Measurements from ENCODE around the gene DVL2. TPM values are rescaled to one million over a fixed set of nuclear protein-coding genes. Genes with fewer than 3 reads are reported as not detected.

DVL2 gene
- total and polyA plus RNA-seq, 2 of the 13 experiments (the other 11 are each of a cell fraction or from before 2014, with no cell fraction given), result 5.7 to 38.2 TPM

DNA sequence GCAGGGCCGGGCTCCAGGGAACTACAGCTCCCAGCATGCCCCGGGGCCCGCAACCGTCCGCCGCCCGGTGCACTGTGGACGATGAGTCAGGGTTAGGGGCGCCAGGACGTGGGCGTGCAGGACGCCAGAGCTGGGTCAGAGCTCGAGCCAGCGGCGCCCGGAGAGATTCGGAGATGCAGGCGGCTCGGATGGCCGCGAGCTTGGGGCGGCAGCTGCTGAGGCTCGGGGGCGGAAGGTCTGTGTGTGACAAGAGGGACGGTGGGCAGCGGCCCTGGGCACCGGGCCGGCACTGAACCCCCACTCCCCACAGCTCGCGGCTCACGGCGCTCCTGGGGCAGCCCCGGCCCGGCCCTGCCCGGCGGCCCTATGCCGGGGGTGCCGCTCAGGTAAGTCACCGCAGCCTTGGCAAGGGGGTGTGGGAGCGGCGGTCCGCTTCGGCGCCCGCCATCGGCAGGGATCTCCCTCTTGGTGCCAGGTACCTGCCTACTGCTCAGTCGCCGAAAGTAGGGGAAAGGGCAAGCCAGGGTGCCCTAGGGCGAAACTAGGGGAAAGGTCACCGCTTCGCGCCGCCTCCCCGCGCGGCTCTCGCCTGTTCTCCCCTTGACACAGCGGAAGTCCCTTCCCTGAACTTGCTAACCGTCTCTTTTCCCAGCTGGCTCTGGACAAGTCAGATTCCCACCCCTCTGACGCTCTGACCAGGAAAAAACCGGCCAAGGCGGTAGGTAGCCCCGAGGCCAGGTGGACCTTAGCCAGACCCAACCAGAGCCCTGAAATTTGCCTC is 14.3 kb downstream of the DVL2 start, which contains the start of the genes ACADVL and DLG4 (continued):
- TF ChIP-seq GMEB2 (CRISPR knock-in tag; IDR thresholded peaks at IDR 0.05; ENCODE audit: low read depth) (peak; percentile 83), ZNF782 (CRISPR knock-in tag; IDR thresholded peaks at IDR 0.05; ENCODE audit: borderline replicate concordance) (0 out of 2 replicates have a peak, but pooled peaks have one; percentile 30), NFAT5 (CRISPR knock-in tag; IDR thresholded peaks at IDR 0.05) (peak; percentile 64; the same call in 1 of the 2 replicates), JUNB (CRISPR knock-in tag; IDR thresholded peaks at IDR 0.05; ENCODE audit: borderline replicate concordance) (peak; percentile 79), ZNF280B (CRISPR knock-in tag; IDR thresholded peaks at IDR 0.05; ENCODE audit: borderline replicate concordance) (peak; percentile 5; the same call in 1 of the 2 replicates), RBFOX2 (IDR thresholded peaks at IDR 0.05; ENCODE audit: low read depth, low read length) (peak; percentile 94), SRSF4 (IDR thresholded peaks at IDR 0.05; ENCODE audit: low read depth, low read length, poor library complexity, severe bottlenecking) (peak; percentile 78), NR2F6 (IDR thresholded peaks at IDR 0.05) (0 out of 2 replicates have a peak, but pooled peaks have one; percentile 27), NR2F6 (CRISPR knock-in tag; IDR thresholded peaks at IDR 0.05) (peak; percentile 56; the same call in 1 of the 2 replicates), ZNF251 (CRISPR knock-in tag; IDR thresholded peaks at IDR 0.05) (no peak), ZNF263 (CRISPR knock-in tag; IDR thresholded peaks at IDR 0.05) (peak; percentile 41), ZNF136 (CRISPR knock-in tag; IDR thresholded peaks at IDR 0.05; ENCODE audit: low read depth) (0 out of 2 replicates have a peak, but pooled peaks have one; percentile 72)
- TF ChIP-seq, protein P1, sequence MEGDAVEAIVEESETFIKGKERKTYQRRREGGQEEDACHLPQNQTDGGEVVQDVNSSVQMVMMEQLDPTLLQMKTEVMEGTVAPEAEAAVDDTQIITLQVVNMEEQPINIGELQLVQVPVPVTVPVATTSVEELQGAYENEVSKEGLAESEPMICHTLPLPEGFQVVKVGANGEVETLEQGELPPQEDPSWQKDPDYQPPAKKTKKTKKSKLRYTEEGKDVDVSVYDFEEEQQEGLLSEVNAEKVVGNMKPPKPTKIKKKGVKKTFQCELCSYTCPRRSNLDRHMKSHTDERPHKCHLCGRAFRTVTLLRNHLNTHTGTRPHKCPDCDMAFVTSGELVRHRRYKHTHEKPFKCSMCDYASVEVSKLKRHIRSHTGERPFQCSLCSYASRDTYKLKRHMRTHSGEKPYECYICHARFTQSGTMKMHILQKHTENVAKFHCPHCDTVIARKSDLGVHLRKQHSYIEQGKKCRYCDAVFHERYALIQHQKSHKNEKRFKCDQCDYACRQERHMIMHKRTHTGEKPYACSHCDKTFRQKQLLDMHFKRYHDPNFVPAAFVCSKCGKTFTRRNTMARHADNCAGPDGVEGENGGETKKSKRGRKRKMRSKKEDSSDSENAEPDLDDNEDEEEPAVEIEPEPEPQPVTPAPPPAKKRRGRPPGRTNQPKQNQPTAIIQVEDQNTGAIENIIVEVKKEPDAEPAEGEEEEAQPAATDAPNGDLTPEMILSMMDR (CRISPR knock-in tag; IDR thresholded peaks at IDR 0.05), result 0 out of 2 replicates have a peak, but pooled peaks have one; percentile 8
- TF ChIP-seq, protein P2, sequence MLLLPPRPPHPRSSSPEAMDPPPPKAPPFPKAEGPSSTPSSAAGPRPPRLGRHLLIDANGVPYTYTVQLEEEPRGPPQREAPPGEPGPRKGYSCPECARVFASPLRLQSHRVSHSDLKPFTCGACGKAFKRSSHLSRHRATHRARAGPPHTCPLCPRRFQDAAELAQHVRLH (CRISPR knock-in tag; IDR thresholded peaks at IDR 0.05; ENCODE audit: borderline replicate concordance, low read depth), result peak; percentile 45; the same call in 1 of the 2 replicates
- TF ChIP-seq, protein P3, sequence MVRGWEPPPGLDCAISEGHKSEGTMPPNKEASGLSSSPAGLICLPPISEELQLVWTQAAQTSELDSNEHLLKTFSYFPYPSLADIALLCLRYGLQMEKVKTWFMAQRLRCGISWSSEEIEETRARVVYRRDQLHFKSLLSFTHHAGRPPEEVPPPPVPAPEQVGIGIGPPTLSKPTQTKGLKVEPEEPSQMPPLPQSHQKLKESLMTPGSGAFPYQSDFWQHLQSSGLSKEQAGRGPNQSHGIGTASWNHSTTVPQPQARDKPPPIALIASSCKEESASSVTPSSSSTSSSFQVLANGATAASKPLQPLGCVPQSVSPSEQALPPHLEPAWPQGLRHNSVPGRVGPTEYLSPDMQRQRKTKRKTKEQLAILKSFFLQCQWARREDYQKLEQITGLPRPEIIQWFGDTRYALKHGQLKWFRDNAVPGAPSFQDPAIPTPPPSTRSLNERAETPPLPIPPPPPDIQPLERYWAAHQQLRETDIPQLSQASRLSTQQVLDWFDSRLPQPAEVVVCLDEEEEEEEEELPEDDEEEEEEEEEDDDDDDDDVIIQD (CRISPR knock-in tag; IDR thresholded peaks at IDR 0.05; ENCODE audit: low read depth), result no peak

All from HepG2 (cell line).